ENCODE data around the gene FAP.

Gene FAP

GRCh38 chr2:162185541-162186232 lies 57.6 kb downstream of the FAP start:
- no peak for DNase-seq

- DNase-seq = peak; percentile 63
These were observed 58.3 kb downstream of the FAP start for GRCh38 chr2:162184821-162185450.

- peak; percentile 68 for DNase-seq
These were observed 58.9 kb downstream of the FAP start for GRCh38 chr2:162184359-162184758.

- no peak for DNase-seq
These were observed 60.9 kb downstream of the FAP start for GRCh38 chr2:162182395-162182794.

- no peak for DNase-seq
These were observed 65.9 kb downstream of the FAP start for GRCh38 chr2:162177301-162177700.

- DNase-seq = no peak
These were observed 67.5 kb downstream of the FAP start for GRCh38 chr2:162175714-162176113.

- DNase-seq = no peak
These were observed 68.5 kb downstream of the FAP start for GRCh38 chr2:162174746-162175145.

GRCh38 chr2:162172802-162173370 lies 70.4 kb downstream of the FAP start:
- DNase-seq = no peak

GRCh38 chr2:162166745-162167144 lies 76.5 kb downstream of the FAP start:
- no peak for DNase-seq

- DNase-seq = no peak
These were observed 77.1 kb downstream of the FAP start for GRCh38 chr2:162166174-162166573.

GRCh38 chr2:162164802-162165201 lies 78.4 kb downstream of the FAP start:
- no peak for DNase-seq

- no peak for DNase-seq
These were observed 83.8 kb downstream of the FAP start for GRCh38 chr2:162159446-162159845.

GRCh38 chr2:162156149-162156548 lies 87.1 kb downstream of the FAP start:
- DNase-seq = no peak

- DNase-seq = no peak
These were observed 88.2 kb downstream of the FAP start for GRCh38 chr2:162155093-162155492.

GRCh38 chr2:162153608-162154224 lies 89.5 kb downstream of the FAP start:
- DNase-seq = peak; percentile 20

GRCh38 chr2:162152147-162152546 lies 91.1 kb downstream of the FAP start, which contains the start of gene GCG:
TSS of gene GCG (minus strand) at chr2:162152247. CDS start at chr2:162149178, 3,069 bp downstream.
- DNase-seq = no peak

GRCh38 chr2:162149940-162150339 lies 93.3 kb downstream of the FAP start:
- DNase-seq = no peak

- no peak for DNase-seq
These were observed 93.8 kb downstream of the FAP start for GRCh38 chr2:162149466-162149865.

GRCh38 chr2:162148956-162149355 lies 94.3 kb downstream of the FAP start:
- no peak for DNase-seq

GRCh38 chr2:162143969-162144368 lies 99.3 kb downstream of the FAP start:
- no peak for DNase-seq

GRCh38 chr2:162138310-162138709 lies 104.9 kb downstream of the FAP start:
- no peak for DNase-seq

GRCh38 chr2:162127422-162127821 lies 115.8 kb downstream of the FAP start:
- no peak for DNase-seq

GRCh38 chr2:162126527-162126926 lies 116.7 kb downstream of the FAP start:
- no peak for DNase-seq

GRCh38 chr2:162126111-162126519 lies 117.1 kb downstream of the FAP start:
- DNase-seq = no peak
